HepG2 (cell line): ENCODE data around the gene C19orf44. TPM values are rescaled to one million over a fixed set of nuclear protein-coding genes. Genes with fewer than 3 reads are reported as not detected.
A peak's percentile ranks its signal among the peaks of the same experiment; 100 is the strongest.

ENCODE experiments used
- ATAC-seq: fragments of 200-7000 bp; cut with Tn5 transposase; 3 replicates; pipeline ENCODE4 v1.9.1; 2020; ENCODE audit warnings: mild to moderate bottlenecking, moderate library complexity
- BruUV-seq: library from RNA; stranded (reverse); fragments of 400-500 nt; replicated peaks from 2 replicates; lab custom pipeline; 2021; lab: Mats Ljungman, UMichigan
- CTCF ChIA-PET: fragments of 300-600 bp; formaldehyde crosslinking; extraction: SDS; loops from one replicate; lab custom pipeline; 2021; ENCODE audit warnings: low total read pairs, inconsistent platforms, low intra/inter-chr PET ratio; lab: Yijun Ruan, JAX
- POLR2A ChIA-PET: fragments of 350-600 bp; sonication (Branson Sonifier 250); formaldehyde crosslinking; loops from one replicate; lab custom pipeline; 2020; ENCODE audit warnings: antibody characterized with exemption, inconsistent platforms; lab: Yijun Ruan, JAX
- DNase-seq: peaks from one replicate; pipeline ENCODE4 v3.0.0-alpha.2; 2015; ENCODE audit warnings: low spot score
- FAIRE-seq: peaks from 3 replicates; lab custom pipeline; 2011; peaks lifted over from hg19 to GRCh38; lab: Jason Lieb, UNC
- H2AFZ ChIP-seq: one replicate; pipeline ENCODE4 v1.6.1; 2011; ENCODE audit warnings: low read length, inconsistent platforms
- H3K27ac ChIP-seq: fragments of 300-600 bp; 3 replicates; pipeline ENCODE4 v1.8.0; 2011; ENCODE audit warnings: mixed run types, mild to moderate bottlenecking, mixed read lengths, low read length, inconsistent platforms; ENCODE audit not compliant: insufficient read depth; ENCODE audit errors: extremely low read length
- H3K27me3 ChIP-seq, 2 experiments: fragments of 200-600 bp in 1 of 2; 2 replicates in 1 of 2; 3 replicates in 1 of 2; pipeline versions ENCODE4 v1.6.0 to v1.8.0; 2011; ENCODE audit warnings: low read length in 2 of 2, mild to moderate bottlenecking in 2 of 2, moderate library complexity in 2 of 2, inconsistent platforms in 1 of 2; ENCODE audit not compliant: insufficient read depth in 2 of 2, control insufficient read depth in 1 of 2
- H3K36me3 ChIP-seq, 2 experiments: fragments of 200-600 bp in 1 of 2; replicated peaks in 1 of 2; 2 replicates in 1 of 2; 3 replicates in 1 of 2; pipeline versions ENCODE4 v1.5.1 to v1.8.0; 2011; ENCODE audit warnings: low read length in 2 of 2, inconsistent platforms in 1 of 2; ENCODE audit not compliant: insufficient read depth in 2 of 2, control insufficient read depth in 1 of 2
- H3K4me1 ChIP-seq: 2 replicates; pipeline ENCODE4 v1.5.1; 2012; ENCODE audit warnings: low read length, inconsistent platforms; ENCODE audit not compliant: insufficient read depth
- H3K4me2 ChIP-seq: 2 replicates; pipeline ENCODE4 v1.6.0; 2011; ENCODE audit warnings: low read depth, low read length, inconsistent platforms
- H3K4me3 ChIP-seq, 3 experiments: fragments of 200-600 bp in 1 of 3; sonication (generic), shearing (Covaris generic) in 1 of 3; replicated peaks in 1 of 3; 2 replicates each; pipeline ENCODE4 v1.5.1; 2011 to 2016; ENCODE audit warnings: low read length in 3 of 3, inconsistent platforms in 2 of 3, low read depth in 2 of 3, mild to moderate bottlenecking in 2 of 3, control low read depth in 1 of 3, mixed read lengths in 1 of 3; ENCODE audit not compliant: insufficient read depth in 1 of 3
- H3K79me2 ChIP-seq: one replicate; pipeline ENCODE4 v1.6.1; 2011; ENCODE audit warnings: low read length, inconsistent platforms; ENCODE audit not compliant: insufficient read depth
- H3K9ac ChIP-seq: 2 replicates; pipeline ENCODE4 v1.6.0; 2011; ENCODE audit warnings: mild to moderate bottlenecking, low read depth, low read length, inconsistent platforms; ENCODE audit not compliant: insufficient read depth
- H3K9me3 ChIP-seq: 2 replicates; pipeline ENCODE4 v1.5.1; 2012; ENCODE audit warnings: mild to moderate bottlenecking, low read length
- H4K20me1 ChIP-seq: 2 replicates; pipeline ENCODE4 v1.6.0; 2011; ENCODE audit warnings: inconsistent platforms, mild to moderate bottlenecking, low read length, moderate library complexity; ENCODE audit not compliant: insufficient read depth
- EED ChIP-seq: sonication (generic); formaldehyde crosslinking; IDR thresholded peaks from 2 replicates; pipeline ENCODE4 v1.5.0; 2020; ENCODE audit warnings: mild to moderate bottlenecking, missing genetic modification reagents
- ELF1 ChIP-seq: sonication (generic); formaldehyde crosslinking; IDR thresholded peaks from 2 replicates; pipeline ENCODE4 v1.4.0; 2020; ENCODE audit warnings: missing genetic modification reagents
- ESRRA ChIP-seq: sonication (generic); formaldehyde crosslinking; IDR thresholded peaks from 2 replicates; pipeline ENCODE4 v1.5.1; 2020; ENCODE audit warnings: mild to moderate bottlenecking, low read depth, missing genetic modification reagents
- FOXK1 ChIP-seq: sonication (generic); formaldehyde crosslinking; IDR thresholded peaks from 2 replicates; pipeline ENCODE4 v1.4.0; 2020; ENCODE audit warnings: low read depth, missing genetic modification reagents, borderline replicate concordance
- HMG20A ChIP-seq: IDR thresholded peaks from 2 replicates; pipeline ENCODE4 v1.6.1; 2016; ENCODE audit warnings: borderline replicate concordance
- THAP11 ChIP-seq: IDR thresholded peaks from 2 replicates; pipeline ENCODE4 v1.6.1; 2016; ENCODE audit warnings: missing biosample characterization, missing genetic modification reagents
- TRIM24 ChIP-seq: sonication (generic); formaldehyde crosslinking; IDR thresholded peaks from 2 replicates; pipeline ENCODE4 v1.8.0; 2022; ENCODE audit warnings: mild to moderate bottlenecking, missing genetic modification reagents
- WIZ ChIP-seq: sonication (generic); formaldehyde crosslinking; IDR thresholded peaks from 2 replicates; pipeline ENCODE4 v1.5.1; 2020; ENCODE audit warnings: mild to moderate bottlenecking, missing genetic modification reagents
- ZNF251 ChIP-seq: sonication (generic); formaldehyde crosslinking; IDR thresholded peaks from 2 replicates; pipeline ENCODE4 v1.9.0; 2021; ENCODE audit warnings: mild to moderate bottlenecking, missing genetic modification reagents
- ZNF567 ChIP-seq: sonication (generic); formaldehyde crosslinking; IDR thresholded peaks from 2 replicates; pipeline ENCODE4 v1.8.1; 2023; ENCODE audit warnings: mild to moderate bottlenecking, missing genetic modification reagents, borderline replicate concordance
- ZNF773 ChIP-seq: sonication (generic); formaldehyde crosslinking; IDR thresholded peaks from 2 replicates; pipeline ENCODE4 v1.4.0; 2020; ENCODE audit warnings: missing genetic modification reagents, borderline replicate concordance
- WGBS: methylation state at CpG from one replicate; pipeline ENCODE4 v1.1.6; 2017; ENCODE audit warnings: low lambda C conversion rate; 5-methylcytosine and 5-hydroxymethylcytosine counted together
- in situ Hi-C: cut with HindIII; loops from 2 replicates; pipeline ENCODE4 v1.10.0; 2017; ENCODE audit warnings: low pct_unique_long_range_greater_than_20kb; ENCODE audit not compliant: extremely low pct_ligation_motif_present
- intact Hi-C: fragments of 100-400 bp; cut with micrococcal nuclease; formaldehyde crosslinking; loops from one replicate; pipeline ENCODE4 v1.10.0; 2022; ENCODE audit not compliant: unreplicated experiment
- polyA plus RNA-seq, 8 experiments: library from polyadenylated mRNA; depleted of rRNA in 3 of 8; stranded (reverse) in 7 of 8; unstranded in 1 of 8; fragments of >200 nt; fragmentation: Illumina TruSeq in 4 of 8; extraction: Trizol in 4 of 8; gene quantifications; 2 replicates each; pipeline versions ENCODE4 v1.2.1 to v1.2.3, GENCODE V29; 2011 to 2016; ENCODE audit warnings: low read depth in 4 of 8, missing spikeins in 1 of 8, mixed read lengths in 1 of 8; ENCODE audit not compliant: insufficient read depth in 1 of 8
- total RNA-seq, 5 experiments: library from RNA; depleted of rRNA; stranded (reverse); fragments of >200 nt; fragmentation: Illumina TruSeq; extraction: Trizol; gene quantifications; 2 replicates each; pipeline ENCODE4 v1.2.3, GENCODE V29; 2016; ENCODE audit warnings: low read depth in 1 of 5
- TF ChIP-seq, protein P1 (sequence below): sonication (generic); formaldehyde crosslinking; IDR thresholded peaks from 2 replicates; pipeline ENCODE4 v1.5.1; 2020; ENCODE audit warnings: mild to moderate bottlenecking, missing genetic modification reagents, moderate library complexity
- TF ChIP-seq, protein P2 (sequence below): IDR thresholded peaks from 2 replicates; pipeline ENCODE4 v1.6.1; 2016; ENCODE audit warnings: mild to moderate bottlenecking, missing biosample characterization, missing genetic modification reagents
- TF ChIP-seq, protein P3 (sequence below): sonication (generic); formaldehyde crosslinking; IDR thresholded peaks from 2 replicates; pipeline ENCODE4 v1.5.0; 2020; ENCODE audit warnings: missing genetic modification reagents

Gene C19orf44
- total and polyA plus RNA-seq, 2 of the 13 experiments (the other 11 are each of a cell fraction or from before 2014, with no cell fraction given): 3.2 to 4.3 TPM

DNA sequence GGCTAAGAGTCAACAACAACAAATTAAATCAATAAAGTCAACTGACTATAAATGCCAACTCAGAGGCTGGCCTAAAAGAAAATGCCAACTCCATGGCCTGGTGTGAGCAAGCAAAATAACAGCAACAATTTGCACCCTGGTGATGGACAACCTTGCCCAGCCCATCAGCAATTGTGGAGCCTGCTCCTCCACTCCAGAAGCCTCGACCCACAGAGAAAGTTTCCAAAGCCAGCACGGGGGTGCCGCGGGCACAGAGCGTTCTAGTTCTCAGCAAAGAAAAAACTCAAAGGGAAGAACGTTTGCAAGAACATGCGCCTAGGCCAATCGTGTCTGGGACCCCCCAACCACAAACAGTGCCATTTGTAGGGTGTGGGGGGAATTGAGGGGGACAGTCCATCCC, 35.7 kb upstream of the C19orf44 start:
- Histone ChIP-seq H3K4me3 (no peak overlapping the region), H3K9me3 (no peaks in the 10 kb centered on the region), H3K27ac (no peak overlapping the region), H3K79me2 (peaks cover 89% of the 10 kb centered on the region), H2AFZ (no peak overlapping the region), H3K9ac (no peak overlapping the region), H3K4me2 (no peak overlapping the region), H3K36me3 (peaks cover under 1 to 3% of the 10 kb centered on the region in 2 experiments; a peak in 2 of 5 replicates), H3K4me1 (peaks cover 86% of the 10 kb centered on the region), H3K27me3 (no peaks in the 10 kb centered on the region)
- ATAC-seq (no peak), FAIRE-seq (no peak)
- BruUV-seq: no TSS peak
- intact Hi-C loops: no loop called here
- ChIA-PET POLR2A (no interaction called here), CTCF (no interaction called here)
- WGBS: 98% methylated on average over 8 of the region's 8 CpGs
- TF ChIP-seq THAP11 (CRISPR knock-in tag) (no peak), FOXK1 (no peak), ESRRA (CRISPR knock-in tag) (no peak), WIZ (CRISPR knock-in tag) (no peak), HMG20A (no peak), ZNF773 (CRISPR knock-in tag) (no peak), ELF1 (no peak), EED (no peak)
- TF ChIP-seq, all 625 proteins: peak for 0
- DNase-seq: no peak
- peaks cover 29% of the 10 kb centered on the region for H4K20me1 ChIP-seq
- in situ Hi-C loops: no loop called here

DNA sequence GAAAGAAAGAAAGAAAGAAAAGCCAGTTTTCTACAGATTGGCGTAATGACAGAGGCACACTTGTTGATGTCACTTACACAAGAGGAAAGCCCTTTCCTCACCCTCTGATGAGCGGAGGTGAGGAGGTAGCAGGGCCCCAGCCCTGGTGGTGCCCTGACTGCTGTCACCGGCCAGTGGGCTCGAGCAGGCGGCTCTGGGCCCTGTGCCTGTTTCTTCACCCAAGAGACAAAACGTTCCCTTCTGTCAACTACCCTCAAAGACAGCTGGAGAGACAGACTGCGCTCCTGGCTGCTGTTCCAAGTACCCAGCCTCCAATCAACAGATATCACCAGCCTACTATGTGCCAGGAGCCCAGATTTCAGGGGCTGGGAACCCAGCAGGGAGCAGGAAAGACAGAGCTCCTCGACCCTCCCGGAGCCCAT, 34.6 kb upstream of the C19orf44 start:
- in situ Hi-C loops: no loop called here
- CTCF ChIA-PET: no interaction called here
- BruUV-seq: no TSS peak
- TF ChIP-seq, protein P1, sequence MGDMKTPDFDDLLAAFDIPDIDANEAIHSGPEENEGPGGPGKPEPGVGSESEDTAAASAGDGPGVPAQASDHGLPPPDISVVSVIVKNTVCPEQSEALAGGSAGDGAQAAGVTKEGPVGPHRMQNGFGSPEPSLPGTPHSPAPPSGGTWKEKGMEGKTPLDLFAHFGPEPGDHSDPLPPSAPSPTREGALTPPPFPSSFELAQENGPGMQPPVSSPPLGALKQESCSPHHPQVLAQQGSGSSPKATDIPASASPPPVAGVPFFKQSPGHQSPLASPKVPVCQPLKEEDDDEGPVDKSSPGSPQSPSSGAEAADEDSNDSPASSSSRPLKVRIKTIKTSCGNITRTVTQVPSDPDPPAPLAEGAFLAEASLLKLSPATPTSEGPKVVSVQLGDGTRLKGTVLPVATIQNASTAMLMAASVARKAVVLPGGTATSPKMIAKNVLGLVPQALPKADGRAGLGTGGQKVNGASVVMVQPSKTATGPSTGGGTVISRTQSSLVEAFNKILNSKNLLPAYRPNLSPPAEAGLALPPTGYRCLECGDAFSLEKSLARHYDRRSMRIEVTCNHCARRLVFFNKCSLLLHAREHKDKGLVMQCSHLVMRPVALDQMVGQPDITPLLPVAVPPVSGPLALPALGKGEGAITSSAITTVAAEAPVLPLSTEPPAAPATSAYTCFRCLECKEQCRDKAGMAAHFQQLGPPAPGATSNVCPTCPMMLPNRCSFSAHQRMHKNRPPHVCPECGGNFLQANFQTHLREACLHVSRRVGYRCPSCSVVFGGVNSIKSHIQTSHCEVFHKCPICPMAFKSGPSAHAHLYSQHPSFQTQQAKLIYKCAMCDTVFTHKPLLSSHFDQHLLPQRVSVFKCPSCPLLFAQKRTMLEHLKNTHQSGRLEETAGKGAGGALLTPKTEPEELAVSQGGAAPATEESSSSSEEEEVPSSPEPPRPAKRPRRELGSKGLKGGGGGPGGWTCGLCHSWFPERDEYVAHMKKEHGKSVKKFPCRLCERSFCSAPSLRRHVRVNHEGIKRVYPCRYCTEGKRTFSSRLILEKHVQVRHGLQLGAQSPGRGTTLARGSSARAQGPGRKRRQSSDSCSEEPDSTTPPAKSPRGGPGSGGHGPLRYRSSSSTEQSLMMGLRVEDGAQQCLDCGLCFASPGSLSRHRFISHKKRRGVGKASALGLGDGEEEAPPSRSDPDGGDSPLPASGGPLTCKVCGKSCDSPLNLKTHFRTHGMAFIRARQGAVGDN (CRISPR knock-in tag): 0 out of 2 replicates have a peak, but pooled peaks have one; percentile 4
- TF ChIP-seq ZNF567 (CRISPR knock-in tag) (no peak), ZNF251 (CRISPR knock-in tag) (no peak), THAP11 (CRISPR knock-in tag) (no peak), TRIM24 (CRISPR knock-in tag) (no peak)
- TF ChIP-seq, protein P2, sequence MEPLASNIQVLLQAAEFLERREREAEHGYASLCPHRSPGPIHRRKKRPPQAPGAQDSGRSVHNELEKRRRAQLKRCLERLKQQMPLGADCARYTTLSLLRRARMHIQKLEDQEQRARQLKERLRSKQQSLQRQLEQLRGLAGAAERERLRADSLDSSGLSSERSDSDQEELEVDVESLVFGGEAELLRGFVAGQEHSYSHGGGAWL: no peak
- TF ChIP-seq, protein P3, sequence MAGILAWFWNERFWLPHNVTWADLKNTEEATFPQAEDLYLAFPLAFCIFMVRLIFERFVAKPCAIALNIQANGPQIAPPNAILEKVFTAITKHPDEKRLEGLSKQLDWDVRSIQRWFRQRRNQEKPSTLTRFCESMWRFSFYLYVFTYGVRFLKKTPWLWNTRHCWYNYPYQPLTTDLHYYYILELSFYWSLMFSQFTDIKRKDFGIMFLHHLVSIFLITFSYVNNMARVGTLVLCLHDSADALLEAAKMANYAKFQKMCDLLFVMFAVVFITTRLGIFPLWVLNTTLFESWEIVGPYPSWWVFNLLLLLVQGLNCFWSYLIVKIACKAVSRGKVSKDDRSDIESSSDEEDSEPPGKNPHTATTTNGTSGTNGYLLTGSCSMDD (CRISPR knock-in tag): no peak

More for the DNA sequence above, 34.6 kb upstream of the C19orf44 start:
- H3K36me3 ChIP-seq: no peaks in the 10 kb centered on the region; a peak in 2 of 5 replicates
- DNase-seq: no peak
- POLR2A ChIA-PET: no interaction called here
- no peak overlapping the region for H3K9ac ChIP-seq
- peaks cover 29% of the 10 kb centered on the region for H4K20me1 ChIP-seq
- WGBS: 89% methylated on average over 7 of the region's 9 CpGs
- H3K27me3 ChIP-seq: no peaks in the 10 kb centered on the region
- H3K4me1 ChIP-seq: peaks cover 88% of the 10 kb centered on the region
- no peak for FAIRE-seq
- intact Hi-C loops: no loop called here
- H3K9me3 ChIP-seq: no peaks in the 10 kb centered on the region
- H3K27ac ChIP-seq: no peak overlapping the region
- no peak for ATAC-seq
- H3K4me3 ChIP-seq: no peak overlapping the region
- H2AFZ ChIP-seq: no peak overlapping the region
- no peak overlapping the region for H3K4me2 ChIP-seq
- H3K79me2 ChIP-seq: peaks cover 88% of the 10 kb centered on the region
